ENCODE data around the gene ALG8. TPM values are rescaled to one million over a fixed set of nuclear protein-coding genes. Genes with fewer than 3 reads are reported as not detected.
"Not testable (repeated sequence)": the region's sequence is repeated elsewhere in the genome, so short reads cannot be mapped to it uniquely, and the experiment has no call there.

Gene ALG8
- total RNA-seq, 4 donors from 2014 or later: 14.8 to 21.6 (median 15.8) TPM

- no peak overlapping the region for H3K4me3 ChIP-seq
- 95 to 96% methylated on average over 2 of the region's 2 CpGs for WGBS, 2 donors (ENCODE audit: low coverage in 1 of 2)
- peaks cover 0 to 13% (median 0%) of the 10 kb centered on the region in 3 donors for H3K4me1 ChIP-seq
- no peaks in the 10 kb centered on the region for H3K27me3 ChIP-seq
- peaks cover 0 to 7% of the 10 kb centered on the region in 2 donors for H3K36me3 ChIP-seq
- ATAC-seq: no peak
- H3K27ac ChIP-seq: no peak overlapping the region
- H3K9me3 ChIP-seq: no peaks in the 10 kb centered on the region
- TF ChIP-seq POLR2AphosphoS5 (IDR thresholded peaks at IDR 0.05) (no peak), POLR2A (IDR thresholded peaks at IDR 0.05) (no peak)
Observed at GRCh38 chr11:78062671-78063070, 76.8 kb downstream of the ALG8 start.

- no peak overlapping the region for H3K27ac ChIP-seq
- peak; percentile 35 for ATAC-seq
- no peaks in the 10 kb centered on the region for H3K36me3 ChIP-seq
- no peaks in the 10 kb centered on the region for H3K27me3 ChIP-seq
- H3K9me3 ChIP-seq: no peaks in the 10 kb centered on the region
- TF ChIP-seq CTCF (IDR thresholded peaks at IDR 0.05) (no peak), POLR2A (IDR thresholded peaks at IDR 0.05) (no peak), EP300 (IDR thresholded peaks at IDR 0.05) (no peak), POLR2AphosphoS5 (IDR thresholded peaks at IDR 0.05) (no peak)
- WGBS, 2 donors (ENCODE audit: low coverage in 1 of 2): 80% methylated on average over 1 to 2 of the region's 4 CpGs
- H3K4me3 ChIP-seq: no peak overlapping the region
- H3K4me1 ChIP-seq: peaks cover 0 to 13% (median 0%) of the 10 kb centered on the region in 3 donors
Observed at GRCh38 chr11:78061921-78062311, 77.5 kb downstream of the ALG8 start.

- Histone ChIP-seq H3K27me3 (no peaks in the 10 kb centered on the region), H3K4me3 (no peak overlapping the region), H3K27ac (peak overlapping the region in 1 of 4 donors; percentile 31), H3K4me1 (peaks cover 0 to 13% (median 0%) of the 10 kb centered on the region in 3 donors), H3K9me3 (no peaks in the 10 kb centered on the region), H3K36me3 (no peaks in the 10 kb centered on the region)
- ATAC-seq: no peak
- no peak for TF ChIP-seq CTCF (IDR thresholded peaks at IDR 0.05)
- TF ChIP-seq POLR2A (IDR thresholded peaks at IDR 0.05): no peak
- TF ChIP-seq POLR2AphosphoS5 (IDR thresholded peaks at IDR 0.05): no peak
- TF ChIP-seq EP300 (IDR thresholded peaks at IDR 0.05): no peak
- 75% methylated on average over 3 to 4 of the region's 4 CpGs for WGBS, 2 donors (ENCODE audit: low coverage in 1 of 2)
Observed at GRCh38 chr11:78061088-78061920, 78.1 kb downstream of the ALG8 start.

- no peak overlapping the region for H3K4me3 ChIP-seq
- 96% methylated on average over 3 of the region's 8 CpGs; no CpG with 5 or more reads in 1 of the 2 donors for WGBS, 2 donors (ENCODE audit: low coverage in 1 of 2)
- no peaks in the 10 kb centered on the region for H3K36me3 ChIP-seq
- H3K27ac ChIP-seq: no peak overlapping the region
- no peaks in the 10 kb centered on the region for H3K9me3 ChIP-seq
- no peak for TF ChIP-seq EP300 (IDR thresholded peaks at IDR 0.05)
- no peak for TF ChIP-seq POLR2AphosphoS5 (IDR thresholded peaks at IDR 0.05)
- no peak for TF ChIP-seq POLR2A (IDR thresholded peaks at IDR 0.05)
- TF ChIP-seq CTCF (IDR thresholded peaks at IDR 0.05): no peak
- no peak for ATAC-seq
- H3K4me1 ChIP-seq: peaks cover 0 to 13% (median 0%) of the 10 kb centered on the region in 3 donors
- H3K27me3 ChIP-seq: no peaks in the 10 kb centered on the region
Observed at GRCh38 chr11:78060533-78060932, 78.9 kb downstream of the ALG8 start.

- not testable (repeated sequence) for H3K9me3 ChIP-seq, H3K27me3 ChIP-seq, ATAC-seq, H3K4me3 ChIP-seq, H3K27ac ChIP-seq, H3K36me3 ChIP-seq
- 90 to 96% methylated on average over 2 to 9 of the region's 9 CpGs for WGBS, 2 donors (ENCODE audit: low coverage in 1 of 2)
- H3K4me1 ChIP-seq: peaks cover 0 to 13% (median 0%) of the 10 kb centered on the region in 3 donors
Observed at GRCh38 chr11:78059749-78060328, 79.6 kb downstream of the ALG8 start.
